HG03108 (cell line): ENCODE results near the gene SLC6A3.
"Not testable (repeated sequence)": the region's sequence is repeated elsewhere in the genome, so short reads cannot be mapped to it uniquely, and the experiment has no call there.

Source experiments
- ATAC-seq: cut with Tn5 transposase; IDR thresholded peaks from one replicate; pipeline ENCODE4 v1.9.1; 2021; ENCODE audit warnings: moderate library complexity; ENCODE audit not compliant: unreplicated experiment

Gene SLC6A3

GRCh38 chr5:1422522-1422921, 22.7 kb downstream of the SLC6A3 start:
- not testable (repeated sequence) for ATAC-seq

GRCh38 chr5:1421521-1422341, 23.5 kb downstream of the SLC6A3 start:
- no peak for ATAC-seq

GRCh38 chr5:1420211-1421195, 24.7 kb downstream of the SLC6A3 start:
- no peak for ATAC-seq

- no peak for ATAC-seq
These were observed 25.6 kb downstream of the SLC6A3 start for GRCh38 chr5:1419476-1420210.

GRCh38 chr5:1418921-1419280, 26.3 kb downstream of the SLC6A3 start:
- ATAC-seq: no peak

GRCh38 chr5:1418238-1418920, 26.9 kb downstream of the SLC6A3 start:
- ATAC-seq: no peak

- no peak for ATAC-seq
These were observed 27.5 kb downstream of the SLC6A3 start for GRCh38 chr5:1417586-1418225.

- ATAC-seq: no peak
These were observed 28.3 kb downstream of the SLC6A3 start for GRCh38 chr5:1416856-1417469.

- no peak for ATAC-seq
These were observed 29.4 kb downstream of the SLC6A3 start for GRCh38 chr5:1415626-1416360.

- no peak for ATAC-seq
These were observed 30.2 kb downstream of the SLC6A3 start for GRCh38 chr5:1415059-1415425.

- ATAC-seq: no peak
These were observed 30.8 kb downstream of the SLC6A3 start for GRCh38 chr5:1414311-1415058.

- no peak for ATAC-seq
These were observed 31.5 kb downstream of the SLC6A3 start for GRCh38 chr5:1413611-1414241.

- no peak for ATAC-seq
These were observed 32.0 kb downstream of the SLC6A3 start for GRCh38 chr5:1413211-1413610.

- no peak for ATAC-seq
These were observed 32.6 kb downstream of the SLC6A3 start for GRCh38 chr5:1412621-1413020.

- ATAC-seq: no peak
These were observed 33.1 kb downstream of the SLC6A3 start for GRCh38 chr5:1412163-1412562.

- no peak for ATAC-seq
These were observed 34.1 kb downstream of the SLC6A3 start for GRCh38 chr5:1411099-1411498.

GRCh38 chr5:1410156-1411014, 34.9 kb downstream of the SLC6A3 start:
- ATAC-seq: no peak
